SKM-1 treated with dmso at 0.1 percent for 144 hours (cell line): ENCODE data around the gene MFSD2B.
"Not testable (repeated sequence)": the region's sequence is repeated elsewhere in the genome, so short reads cannot be mapped to it uniquely, and the experiment has no call there.

ENCODE experiments used
- DNase-seq: peaks from one replicate; lab custom pipeline; 2025; ENCODE audit not compliant: unreplicated experiment; lab: John Stamatoyannopoulos, UW

The MFSD2B gene

DNA sequence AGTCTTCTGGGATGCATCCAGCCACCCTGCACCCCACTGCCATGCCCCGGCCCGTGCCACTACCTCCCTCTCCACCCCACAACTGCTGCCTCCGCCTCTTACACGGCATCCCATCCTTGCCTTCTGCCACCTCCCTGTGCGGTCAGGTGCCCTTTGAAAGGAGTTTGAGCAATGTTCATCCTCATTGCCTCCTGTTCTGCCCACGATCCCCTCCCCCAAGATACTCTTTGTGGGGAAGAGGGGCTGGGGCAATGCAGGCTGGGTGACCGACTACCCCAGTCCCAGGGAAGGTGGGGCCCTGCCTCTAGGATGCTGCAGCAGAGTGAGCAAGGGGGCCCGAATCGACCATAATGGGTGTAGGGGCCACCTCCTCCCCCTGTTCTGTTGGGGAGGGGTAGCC is 8.4 kb downstream of the MFSD2B start:
- no peak for DNase-seq

DNA sequence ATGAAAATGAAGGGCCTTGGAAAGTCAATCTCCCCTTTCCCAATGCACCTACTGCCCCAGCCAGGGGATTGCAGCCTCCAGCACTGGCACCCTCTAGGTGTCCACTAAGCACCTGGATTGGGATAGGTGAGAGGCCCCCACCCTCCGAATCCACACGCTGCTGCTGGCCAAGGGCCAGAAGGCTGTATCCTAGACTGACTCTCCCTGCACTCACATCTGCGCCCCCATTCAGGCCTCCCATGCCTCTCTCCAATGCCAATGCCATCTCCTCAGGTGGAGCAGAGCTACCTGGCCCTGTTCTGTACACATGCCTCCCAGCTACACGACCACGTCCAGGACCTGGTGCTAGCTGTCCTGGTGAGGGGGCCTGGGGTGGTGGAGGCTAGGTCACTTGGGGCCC is 9.8 kb downstream of the MFSD2B start:
- no peak for DNase-seq

DNA sequence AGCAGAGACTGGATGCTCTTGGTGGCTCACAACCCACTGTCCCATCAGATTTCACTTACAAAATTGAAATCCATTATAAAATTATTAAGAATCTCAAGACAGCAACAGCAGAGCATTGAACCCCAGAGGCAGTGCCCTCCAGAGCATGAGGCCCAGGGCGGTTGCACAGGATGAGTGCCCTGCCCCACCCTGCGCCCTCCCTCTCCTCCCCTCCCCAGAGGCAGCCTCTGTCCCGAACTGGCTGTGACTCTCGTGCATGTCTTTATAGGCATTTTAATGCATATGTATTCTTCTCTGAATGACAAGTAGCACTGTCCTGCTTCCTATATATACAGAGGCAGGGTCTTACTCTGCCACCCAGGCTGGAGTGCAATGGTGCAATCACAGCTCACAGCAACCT is 10.4 kb downstream of the MFSD2B start:
- no peak for DNase-seq

DNA sequence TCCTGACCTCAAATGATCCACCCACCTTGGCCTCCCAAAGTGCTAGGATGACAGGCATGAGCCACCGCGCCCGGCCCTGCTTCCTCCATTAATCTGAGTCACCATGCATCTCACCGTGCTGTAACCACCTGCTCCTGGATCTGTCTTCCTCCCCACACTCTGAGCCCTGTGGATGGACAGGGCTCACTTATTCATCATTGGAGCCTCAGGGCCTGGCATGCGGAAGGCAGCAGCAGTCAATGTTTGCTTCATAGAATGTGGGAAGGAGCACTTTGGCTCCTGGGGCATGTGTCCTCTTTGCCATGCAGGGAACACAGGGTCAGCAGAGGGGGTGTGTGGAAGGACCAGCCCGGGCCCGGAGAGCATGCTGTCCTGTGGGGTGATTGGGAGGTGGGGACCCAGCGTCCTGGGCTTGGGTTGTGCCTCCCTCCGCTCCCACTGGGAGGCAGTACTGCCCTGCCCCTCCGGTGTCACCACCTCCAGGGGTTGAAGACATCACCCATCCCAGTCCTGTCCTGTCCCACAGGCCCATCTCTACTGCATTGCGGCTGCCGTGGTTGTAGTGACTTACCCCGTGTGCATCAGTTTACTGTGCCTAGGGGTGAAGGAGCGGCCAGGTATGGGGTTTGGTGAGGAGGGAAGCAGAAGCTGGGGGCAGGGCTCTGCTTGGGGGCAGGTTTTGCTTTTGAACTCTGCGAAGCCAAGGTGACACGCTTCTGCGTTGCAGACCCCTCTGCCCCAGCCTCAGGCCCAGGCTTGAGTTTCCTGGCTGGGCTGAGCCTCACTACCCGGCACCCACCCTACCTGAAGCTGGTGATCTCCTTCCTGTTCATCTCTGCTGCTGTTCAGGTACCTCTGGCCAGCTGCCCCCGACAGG is 11.5 kb downstream of the MFSD2B start:
- DNase-seq, result peak; percentile 4

DNA sequence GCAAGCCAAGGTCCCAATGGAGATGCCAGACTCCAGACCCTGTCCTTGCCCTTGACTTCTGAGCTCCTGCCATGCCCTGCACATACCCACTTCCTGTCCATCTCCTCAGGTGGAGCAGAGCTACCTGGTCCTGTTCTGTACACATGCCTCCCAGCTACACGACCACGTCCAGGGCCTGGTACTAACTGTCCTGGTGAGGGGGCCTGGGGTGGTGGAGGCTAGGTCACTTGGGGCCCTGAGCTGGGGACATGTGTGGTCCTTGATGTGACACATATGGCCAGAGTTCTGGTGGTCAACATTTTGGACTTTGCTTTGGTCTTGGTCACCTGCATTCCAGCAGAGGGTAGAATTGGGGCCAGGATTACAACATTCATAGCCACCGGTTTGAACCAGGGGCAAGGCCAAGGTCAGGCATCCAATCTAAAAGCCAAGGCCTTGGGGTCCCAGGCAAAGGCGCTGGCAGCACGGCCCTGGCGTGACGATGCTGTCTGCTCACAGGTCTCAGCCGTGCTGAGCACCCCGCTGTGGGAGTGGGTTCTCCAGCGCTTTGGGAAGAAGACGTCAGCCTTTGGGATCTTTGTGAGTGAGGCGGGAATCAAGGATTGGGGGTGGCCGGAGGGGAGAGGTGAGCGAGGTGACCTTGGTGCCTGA is 12.6 kb downstream of the MFSD2B start:
- no peak for DNase-seq

DNA sequence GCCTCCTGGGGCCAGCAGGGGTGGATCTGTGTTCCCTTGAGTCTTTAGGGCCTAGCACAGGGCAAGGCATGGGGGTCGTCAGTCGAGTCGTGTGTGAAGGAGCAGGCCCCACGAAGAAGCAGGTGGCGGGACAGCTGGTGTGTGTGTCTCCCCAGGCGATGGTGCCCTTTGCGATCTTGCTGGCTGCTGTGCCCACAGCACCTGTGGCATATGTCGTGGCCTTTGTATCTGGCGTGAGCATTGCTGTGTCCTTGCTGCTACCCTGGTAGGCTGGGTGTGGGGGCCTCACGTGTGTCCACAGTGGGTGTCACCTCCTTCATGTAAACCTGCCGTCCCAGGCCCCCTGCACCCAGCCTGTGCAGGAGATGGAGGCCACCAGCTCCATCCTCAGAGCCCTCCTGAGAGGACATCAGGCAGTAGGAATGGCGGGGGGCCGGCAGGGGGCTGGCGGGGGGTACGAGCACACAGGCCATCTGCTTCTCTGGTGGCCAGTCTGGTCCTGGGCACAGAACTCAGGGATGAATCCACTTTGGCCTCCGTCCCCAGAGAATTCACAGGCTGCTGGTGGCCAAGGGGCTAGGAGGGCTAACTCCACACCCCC is 13.2 kb downstream of the MFSD2B start:
- no peak for DNase-seq

DNA sequence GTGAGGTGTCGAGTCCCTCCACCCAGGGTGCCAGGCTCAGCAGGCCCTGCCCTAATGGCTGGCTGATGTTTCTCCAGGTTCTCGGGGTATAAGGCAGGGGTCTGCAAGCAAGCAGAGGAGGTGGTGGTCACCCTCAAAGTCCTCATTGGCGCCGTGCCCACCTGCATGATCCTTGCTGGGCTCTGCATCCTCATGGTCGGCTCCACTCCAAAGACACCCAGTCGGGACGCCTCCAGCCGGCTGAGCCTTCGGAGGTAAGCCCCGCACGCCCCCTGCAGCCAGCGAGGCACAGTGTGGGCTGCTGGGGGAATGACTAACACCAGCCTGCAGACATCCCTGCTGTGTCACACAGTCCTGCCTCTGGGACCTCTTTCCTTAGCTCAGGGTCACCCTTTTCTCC is 14.1 kb downstream of the MFSD2B start:
- no peak for DNase-seq

DNA sequence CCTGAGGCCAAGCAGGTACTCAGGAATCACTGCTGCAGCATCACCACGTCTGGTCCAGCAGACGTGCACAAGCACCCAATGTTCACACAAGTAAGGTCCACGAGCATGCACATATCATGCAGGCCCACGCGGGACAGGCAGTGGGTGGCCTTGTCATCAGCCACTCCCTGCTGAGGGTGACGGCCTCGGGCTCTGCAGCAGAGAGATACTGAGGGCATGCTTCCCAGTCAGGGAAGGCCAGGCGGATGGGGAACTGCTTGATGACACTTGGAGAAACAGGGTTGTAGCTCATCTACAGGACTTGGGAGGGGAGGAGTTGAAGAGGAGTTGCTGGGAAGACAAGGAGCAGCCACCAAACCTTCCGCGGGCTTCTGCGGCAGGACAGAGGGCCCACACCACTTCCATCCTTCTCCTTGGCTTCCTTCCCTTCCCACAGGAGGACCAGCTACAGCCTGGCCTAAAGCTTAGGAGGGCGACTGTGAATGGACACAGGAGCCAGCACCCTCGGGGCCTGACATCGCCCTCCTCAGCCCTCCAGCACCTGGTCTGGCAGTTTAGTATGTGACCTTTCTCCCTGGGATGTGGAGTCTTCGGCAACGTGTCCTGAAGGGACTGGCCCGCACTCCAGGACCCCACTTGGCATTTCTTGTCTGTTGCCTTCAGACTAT is 15.2 kb downstream of the MFSD2B start:
- no peak for DNase-seq

DNA sequence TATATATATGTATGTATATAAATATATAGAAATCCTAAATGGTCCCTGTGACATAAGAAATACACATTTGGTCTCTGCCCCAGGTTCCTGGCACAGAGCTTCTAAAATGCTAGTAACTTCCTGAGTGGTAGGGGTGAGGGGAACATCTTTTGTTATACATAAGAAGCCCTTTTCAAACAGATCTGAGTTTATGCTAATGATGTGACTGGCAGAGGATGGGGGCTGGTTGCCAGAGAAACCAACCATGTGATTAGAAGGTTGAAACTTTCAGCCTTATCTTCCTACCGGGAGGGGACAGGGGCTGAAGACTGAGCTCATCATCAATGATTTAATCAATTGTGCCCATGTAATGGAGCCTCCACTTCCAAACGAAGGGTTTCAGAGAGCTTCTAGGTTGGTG is 16.3 kb downstream of the MFSD2B start:
- no peak for DNase-seq

DNA sequence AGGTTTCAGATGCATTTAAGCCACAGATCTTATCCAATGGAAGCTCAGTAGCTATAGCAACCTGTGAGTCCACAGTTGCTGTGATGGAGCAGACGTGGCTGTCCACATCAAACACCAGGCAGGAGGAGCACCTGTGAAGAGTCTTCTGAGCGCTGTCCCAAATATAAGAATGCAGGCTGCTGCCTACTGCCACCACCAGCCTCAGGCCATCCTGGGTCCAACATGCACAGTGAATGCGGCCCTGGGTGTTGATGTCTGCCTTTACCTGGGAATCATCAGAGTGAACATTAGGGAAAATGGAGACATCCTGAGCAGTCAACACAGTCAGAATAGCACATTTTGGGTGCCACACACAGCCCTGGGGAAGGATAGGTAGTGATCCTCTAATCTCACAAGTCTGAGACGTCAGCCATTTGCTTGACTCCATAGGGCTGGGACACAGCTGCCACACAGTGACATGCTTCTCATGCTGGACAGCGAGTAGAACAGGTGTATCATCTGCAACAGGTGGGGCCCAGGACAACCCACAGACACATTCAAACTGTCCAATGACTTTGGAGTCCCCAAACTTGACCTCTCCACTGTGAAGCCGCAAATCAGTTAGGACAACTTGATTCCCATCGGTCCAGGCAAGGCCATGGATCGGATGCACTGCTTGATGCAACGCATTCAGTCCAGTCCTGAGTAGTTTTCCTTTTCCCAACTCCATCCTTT is 29.1 kb downstream of the MFSD2B start:
- DNase-seq, result no peak

DNA sequence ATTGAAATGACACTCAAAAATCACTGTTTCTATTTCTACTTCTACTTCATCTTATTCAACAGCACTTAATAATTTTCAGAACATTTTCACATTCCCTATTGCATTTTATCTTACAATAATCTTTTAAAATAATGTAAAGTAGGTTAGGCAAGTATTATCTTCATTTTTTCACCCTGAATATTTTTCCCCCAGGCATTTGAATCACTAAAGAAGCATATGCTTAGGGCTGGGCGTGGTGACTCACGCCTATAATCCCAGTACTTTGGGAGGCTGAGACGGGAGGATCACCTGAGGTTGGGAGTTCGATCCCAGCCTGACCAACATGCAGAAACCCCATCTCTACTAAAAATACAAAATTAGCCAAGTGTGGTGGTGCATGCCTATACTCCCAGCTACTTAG is 30.6 kb downstream of the MFSD2B start:
- DNase-seq, result no peak

DNA sequence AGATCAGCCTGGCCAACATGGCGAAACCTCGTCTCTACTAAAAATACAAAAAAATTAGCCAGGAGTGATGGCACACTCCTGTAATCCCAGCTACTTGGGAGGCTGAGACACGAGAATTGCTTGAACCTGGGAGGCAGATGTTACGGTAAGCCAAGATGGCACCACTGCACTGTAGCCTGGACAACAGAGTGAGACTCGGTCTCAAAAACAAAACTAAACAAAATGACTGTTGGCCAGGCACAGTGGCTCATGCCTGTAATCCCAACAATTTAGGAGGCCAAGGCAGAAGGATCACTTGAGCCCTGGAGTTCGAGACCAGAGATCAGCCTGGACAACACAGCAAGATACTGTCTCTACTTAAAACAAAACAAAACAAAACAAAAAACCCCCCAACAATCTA is 33.2 kb downstream of the MFSD2B start:
- not testable (repeated sequence) for DNase-seq

DNA sequence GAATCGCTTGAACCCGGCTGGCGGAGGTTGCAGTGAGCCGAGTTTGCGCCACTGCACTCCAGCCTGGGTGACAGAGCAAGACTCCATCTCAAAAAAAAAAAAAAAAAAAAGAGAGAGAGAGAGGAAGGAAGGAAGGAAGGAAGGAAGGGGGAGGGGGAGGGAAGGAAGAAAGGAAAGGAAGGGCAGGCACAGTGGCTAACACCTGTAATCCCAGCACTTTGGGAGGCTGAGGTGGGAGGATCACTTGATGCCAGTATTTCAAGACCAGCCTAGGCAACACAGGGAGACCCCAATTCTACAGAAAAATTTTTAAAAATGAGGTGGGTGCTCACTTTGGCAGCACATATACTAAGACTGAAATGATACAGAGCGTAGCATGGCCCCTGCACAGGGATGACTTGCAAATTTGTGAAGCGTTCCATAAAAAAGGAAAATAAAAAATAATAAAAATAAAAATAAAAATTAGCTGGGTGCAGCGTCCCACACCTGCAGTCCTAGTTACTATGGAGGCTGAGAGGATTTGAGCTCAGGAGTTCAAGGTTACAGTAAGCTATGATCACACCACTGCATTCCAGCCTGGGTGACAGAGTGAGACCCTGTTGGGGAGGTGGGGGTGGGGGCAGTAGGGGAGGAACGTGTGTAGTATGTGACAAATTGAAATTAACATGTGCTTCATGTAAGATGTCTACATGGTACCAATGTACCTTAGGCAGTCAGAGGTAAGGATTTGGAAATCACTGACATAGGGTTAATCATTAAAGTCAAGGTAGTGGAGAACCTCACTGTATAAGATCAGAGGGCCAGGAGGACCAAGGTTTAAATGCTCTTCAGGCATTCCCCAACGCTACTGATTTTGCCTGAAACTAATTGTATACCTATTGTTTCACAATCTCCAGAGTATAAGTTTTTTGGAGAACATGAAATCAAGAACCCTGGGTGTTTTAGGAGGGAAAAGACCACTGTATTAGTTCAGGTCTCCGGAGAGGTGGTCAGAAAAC is 35.9 kb downstream of the MFSD2B start:
- no peak for DNase-seq

DNA sequence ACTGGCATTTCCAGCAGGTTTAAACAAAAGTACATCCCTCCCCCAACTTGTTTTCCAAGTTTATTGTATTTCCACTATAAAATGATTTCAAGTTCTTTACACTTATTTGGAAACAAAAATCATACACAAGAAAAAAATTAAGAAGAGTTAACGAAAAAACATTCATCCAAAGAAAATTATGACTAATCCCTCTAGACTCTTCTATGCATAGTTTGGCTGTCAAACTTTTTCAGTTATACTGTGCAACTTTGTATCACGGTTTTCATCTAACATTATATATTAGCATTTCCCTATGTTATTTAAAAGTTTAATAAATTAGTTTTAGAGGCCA is 36.7 kb downstream of the MFSD2B start:
- no peak for DNase-seq

DNA sequence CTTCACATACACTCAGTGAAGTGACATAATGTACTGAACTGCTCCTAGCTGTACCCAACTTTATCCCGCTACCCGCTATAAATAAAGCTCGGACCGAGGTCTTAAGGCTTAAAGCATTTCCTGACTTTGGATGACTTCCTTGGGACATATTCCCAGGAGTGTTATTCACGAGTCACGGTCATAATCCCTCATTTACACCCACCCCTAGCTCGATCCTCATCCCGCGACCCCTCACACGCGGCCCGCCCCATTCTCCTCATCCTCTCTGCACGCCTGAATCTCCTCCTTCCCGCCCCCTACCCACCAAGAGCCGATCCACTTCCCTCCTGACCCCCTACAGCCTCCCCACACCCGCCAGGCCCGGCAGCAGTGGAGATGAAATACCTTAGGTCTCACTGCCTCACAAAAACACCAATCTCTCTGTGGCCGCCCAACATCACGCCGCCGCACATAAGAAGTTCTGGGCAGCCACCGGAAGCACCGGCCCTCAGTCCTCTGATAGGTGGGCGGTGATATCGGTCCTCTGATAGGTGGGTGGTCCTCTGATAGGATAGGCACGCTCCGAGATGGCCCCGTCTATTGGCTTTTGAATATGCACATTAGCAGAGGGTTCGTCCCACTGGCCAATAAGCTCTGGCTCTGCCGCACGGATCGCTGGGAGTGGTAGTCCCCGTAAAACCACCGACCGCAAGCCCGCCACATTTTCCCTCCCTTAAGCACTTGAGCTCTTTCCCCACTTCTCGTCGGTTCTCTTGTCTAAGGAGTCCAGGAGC is 37.2 kb downstream of the MFSD2B start, which contains the start of gene WDCP:
Gene WDCP (minus strand): TSS at position 462 of the 773 bp plus-strand sequence. CDS start 7,897 bp downstream, outside the sequence.
- peak; percentile 99 for DNase-seq

DNA sequence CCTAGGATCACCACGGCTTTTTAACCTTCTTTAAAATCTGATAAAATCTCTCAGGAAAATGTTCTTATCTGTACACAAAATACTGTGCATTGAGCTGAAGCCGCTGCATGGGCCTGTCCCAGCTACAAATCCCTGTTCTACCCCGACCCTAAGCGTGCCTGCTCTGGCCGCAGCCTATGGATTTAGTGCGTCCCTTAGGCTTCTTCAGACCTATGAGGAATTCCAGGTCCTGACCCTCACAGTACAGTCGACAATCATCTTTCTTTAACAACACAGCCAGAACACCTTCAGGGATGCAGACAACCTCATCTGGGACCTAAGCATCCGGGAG is 37.8 kb downstream of the MFSD2B start:
- no peak for DNase-seq

DNA sequence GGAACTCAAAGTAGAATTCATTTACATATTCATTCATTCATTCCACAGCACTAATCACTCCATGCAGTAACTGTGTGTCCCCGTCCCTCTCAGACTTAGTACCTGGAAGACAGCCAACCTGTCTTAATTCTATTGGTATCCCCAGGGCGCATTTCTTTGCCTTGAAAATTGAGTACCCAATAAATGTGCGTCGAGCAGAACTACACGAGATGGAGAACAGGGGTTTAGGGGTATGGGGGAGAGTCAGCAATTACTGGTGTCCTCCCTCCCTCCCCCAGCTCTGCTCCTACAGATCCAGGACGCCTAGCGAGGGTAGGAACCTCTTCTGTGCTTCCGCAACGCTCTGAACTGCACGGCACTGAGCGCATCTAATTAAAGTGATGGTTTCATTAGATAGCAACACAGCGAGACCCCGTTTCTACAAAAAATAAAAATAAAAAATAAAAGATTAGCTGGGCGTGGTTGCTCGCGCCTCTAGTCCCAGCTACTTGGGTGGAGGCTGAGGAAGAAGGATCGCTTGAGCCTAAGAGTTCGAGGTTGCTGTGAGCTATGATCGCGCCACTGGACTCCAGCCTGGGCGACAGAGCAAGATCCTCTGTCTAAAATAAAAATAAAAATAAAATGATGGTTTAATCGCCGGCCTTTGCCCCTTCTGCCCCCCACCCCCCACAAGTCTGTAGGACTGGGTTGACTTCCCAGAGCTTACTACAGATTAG is 39.0 kb downstream of the MFSD2B start:
- DNase-seq, result no peak

DNA sequence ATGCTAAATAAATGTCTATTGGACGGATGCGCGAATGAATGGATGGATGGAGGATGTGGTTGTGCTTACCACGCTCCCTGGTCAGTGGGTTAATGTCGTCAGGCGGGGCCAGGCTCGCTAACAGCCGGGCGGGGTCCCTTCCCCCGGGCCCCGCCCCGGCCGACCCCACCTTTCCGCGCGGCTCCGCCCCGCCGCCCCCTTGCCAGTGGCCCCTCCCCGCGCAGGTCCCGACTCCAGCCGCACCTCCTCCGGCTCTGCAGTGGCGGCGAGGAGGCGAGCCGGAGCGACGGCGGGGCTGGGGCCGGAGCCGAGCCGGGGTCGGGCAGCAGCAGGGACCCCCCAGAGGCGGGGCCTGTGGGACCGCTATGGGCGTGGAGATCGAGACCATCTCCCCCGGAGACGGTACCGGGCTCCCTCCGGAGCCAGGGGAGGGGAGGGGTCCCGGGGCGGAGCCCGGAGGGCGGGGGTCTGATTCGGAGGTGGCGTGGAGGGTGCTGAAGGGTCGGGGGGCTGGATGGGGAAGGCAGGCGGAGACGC is 39.7 kb downstream of the MFSD2B start, which contains the start of gene FKBP1B:
Gene FKBP1B (plus strand): TSS at position 257 of the 537 bp plus-strand sequence. CDS start 109 bp downstream, at position 366.
- DNase-seq, result no peak
